K562 (cell line): ENCODE measurements around the gene CRK. TPM values are rescaled to one million over a fixed set of nuclear protein-coding genes. Genes with fewer than 3 reads are reported as not detected.

Experiments used
- CBX3 ChIP-seq, 2 experiments: IDR thresholded peaks; 1 replicate in 1 of 2; 2 replicates in 1 of 2; pipeline ENCODE4 v1.6.1; 2012; ENCODE audit warnings: inconsistent platforms in 2 of 2, low read length in 2 of 2, borderline replicate concordance in 1 of 2, control low read depth in 1 of 2
- CHD4 ChIP-seq: fragments of 200-600 bp; sonication (generic); IDR thresholded peaks from 3 replicates; pipeline ENCODE4 v1.6.1; 2012; ENCODE audit warnings: low read depth, mild to moderate bottlenecking, mixed read lengths, low read length, inconsistent platforms; ENCODE audit not compliant: insufficient read depth, insufficient replicate concordance, poor library complexity, severe bottlenecking
- FOXK1 ChIP-seq: sonication (generic); formaldehyde crosslinking; IDR thresholded peaks from 2 replicates; pipeline ENCODE4 v1.8.0; 2022; ENCODE audit warnings: missing genetic modification reagents, mild to moderate bottlenecking, borderline replicate concordance
- GTF2E2 ChIP-seq: fragments of 200-800 bp; sonication (Bioruptor generic); IDR thresholded peaks from 2 replicates; pipeline ENCODE4 v1.6.1; 2016; ENCODE audit warnings: missing genetic modification characterization, missing compliant biosample characterization
- KDM1A ChIP-seq, 2 experiments: fragments of 450-650 bp; IDR thresholded peaks; 2 replicates each; pipeline ENCODE4 v1.6.1; 2016; ENCODE audit warnings: mild to moderate bottlenecking in 2 of 2
- XRCC4 ChIP-seq: IDR thresholded peaks from one replicate; pipeline ENCODE4 v1.6.1; 2011; ENCODE audit not compliant: insufficient read depth, insufficient read length; ENCODE audit errors: extremely low read depth
- ZNF253 ChIP-seq: fragments of 250-450 bp; sonication (Bioruptor Pico); conservative IDR thresholded peaks from 2 replicates; pipeline ENCODE4 v1.6.1; 2021; ENCODE audit warnings: mild to moderate bottlenecking
- ZZZ3 ChIP-seq: fragments of 450-650 bp; IDR thresholded peaks from 2 replicates; pipeline ENCODE4 v1.6.1; 2016; ENCODE audit warnings: antibody characterized with exemption, mild to moderate bottlenecking, moderate library complexity
- polyA plus RNA-seq, 8 experiments: library from polyadenylated mRNA; depleted of rRNA in 4 of 8; stranded (reverse) in 5 of 8; unstranded in 3 of 8; fragments of >200 nt; fragmentation: Nextera tagmentation in 2 of 8; fragmentation: Illumina TruSeq in 1 of 8; extraction: Ambion mirVana in 2 of 8; extraction: Trizol in 1 of 8; gene quantifications; 2 replicates each; pipeline versions ENCODE4 v1.2.1 to v1.2.3, GENCODE V29; 2011 to 2014; ENCODE audit warnings: inconsistent platforms in 1 of 8, missing spikeins in 1 of 8
- total RNA-seq, 7 experiments: library from RNA; depleted of rRNA in 6 of 7; stranded (reverse); fragments of >200 nt in 6 of 7; fragmentation: Illumina TruSeq in 2 of 7; extraction: Trizol in 2 of 7; gene quantifications; 2 replicates each; pipeline versions ENCODE4 v1.2.1 to v1.2.3, GENCODE V29; 2011 to 2021; ENCODE audit warnings: low replicate concordance in 1 of 7
- TF ChIP-seq, protein P1 (sequence below): fragments of 450-650 bp; IDR thresholded peaks from 2 replicates; pipeline ENCODE4 v1.6.1; 2016; ENCODE audit warnings: mild to moderate bottlenecking, moderate library complexity
- TF ChIP-seq, protein P2 (sequence below), 2 experiments: fragments of 200-800 bp in 1 of 2; sonication (Bioruptor generic) in 1 of 2; sonication (generic) in 1 of 2; formaldehyde crosslinking in 1 of 2; IDR thresholded peaks in 1 of 2; conservative IDR thresholded peaks in 1 of 2; 2 replicates each; pipeline versions ENCODE4 v1.5.0 to v1.6.1; 2016 to 2020; ENCODE audit warnings: missing compliant biosample characterization in 1 of 2, missing genetic modification characterization in 1 of 2, missing genetic modification reagents in 1 of 2
- TF ChIP-seq, protein P3 (sequence below): sonication (generic); formaldehyde crosslinking; IDR thresholded peaks from 2 replicates; pipeline ENCODE4 v1.8.0; 2022; ENCODE audit warnings: missing genetic modification reagents, mild to moderate bottlenecking, borderline replicate concordance

The CRK gene
- total and polyA plus RNA-seq, 9 of the 15 experiments (the other 6 are each of a cell fraction or from before 2014, with no cell fraction given): 13.1 to 40.2 (median 26.1) TPM

GRCh38 chr17:1399679-1400512 lies 56.1 kb downstream of the CRK start, which contains the start of gene YWHAE (continued):
- TF ChIP-seq, protein P1, sequence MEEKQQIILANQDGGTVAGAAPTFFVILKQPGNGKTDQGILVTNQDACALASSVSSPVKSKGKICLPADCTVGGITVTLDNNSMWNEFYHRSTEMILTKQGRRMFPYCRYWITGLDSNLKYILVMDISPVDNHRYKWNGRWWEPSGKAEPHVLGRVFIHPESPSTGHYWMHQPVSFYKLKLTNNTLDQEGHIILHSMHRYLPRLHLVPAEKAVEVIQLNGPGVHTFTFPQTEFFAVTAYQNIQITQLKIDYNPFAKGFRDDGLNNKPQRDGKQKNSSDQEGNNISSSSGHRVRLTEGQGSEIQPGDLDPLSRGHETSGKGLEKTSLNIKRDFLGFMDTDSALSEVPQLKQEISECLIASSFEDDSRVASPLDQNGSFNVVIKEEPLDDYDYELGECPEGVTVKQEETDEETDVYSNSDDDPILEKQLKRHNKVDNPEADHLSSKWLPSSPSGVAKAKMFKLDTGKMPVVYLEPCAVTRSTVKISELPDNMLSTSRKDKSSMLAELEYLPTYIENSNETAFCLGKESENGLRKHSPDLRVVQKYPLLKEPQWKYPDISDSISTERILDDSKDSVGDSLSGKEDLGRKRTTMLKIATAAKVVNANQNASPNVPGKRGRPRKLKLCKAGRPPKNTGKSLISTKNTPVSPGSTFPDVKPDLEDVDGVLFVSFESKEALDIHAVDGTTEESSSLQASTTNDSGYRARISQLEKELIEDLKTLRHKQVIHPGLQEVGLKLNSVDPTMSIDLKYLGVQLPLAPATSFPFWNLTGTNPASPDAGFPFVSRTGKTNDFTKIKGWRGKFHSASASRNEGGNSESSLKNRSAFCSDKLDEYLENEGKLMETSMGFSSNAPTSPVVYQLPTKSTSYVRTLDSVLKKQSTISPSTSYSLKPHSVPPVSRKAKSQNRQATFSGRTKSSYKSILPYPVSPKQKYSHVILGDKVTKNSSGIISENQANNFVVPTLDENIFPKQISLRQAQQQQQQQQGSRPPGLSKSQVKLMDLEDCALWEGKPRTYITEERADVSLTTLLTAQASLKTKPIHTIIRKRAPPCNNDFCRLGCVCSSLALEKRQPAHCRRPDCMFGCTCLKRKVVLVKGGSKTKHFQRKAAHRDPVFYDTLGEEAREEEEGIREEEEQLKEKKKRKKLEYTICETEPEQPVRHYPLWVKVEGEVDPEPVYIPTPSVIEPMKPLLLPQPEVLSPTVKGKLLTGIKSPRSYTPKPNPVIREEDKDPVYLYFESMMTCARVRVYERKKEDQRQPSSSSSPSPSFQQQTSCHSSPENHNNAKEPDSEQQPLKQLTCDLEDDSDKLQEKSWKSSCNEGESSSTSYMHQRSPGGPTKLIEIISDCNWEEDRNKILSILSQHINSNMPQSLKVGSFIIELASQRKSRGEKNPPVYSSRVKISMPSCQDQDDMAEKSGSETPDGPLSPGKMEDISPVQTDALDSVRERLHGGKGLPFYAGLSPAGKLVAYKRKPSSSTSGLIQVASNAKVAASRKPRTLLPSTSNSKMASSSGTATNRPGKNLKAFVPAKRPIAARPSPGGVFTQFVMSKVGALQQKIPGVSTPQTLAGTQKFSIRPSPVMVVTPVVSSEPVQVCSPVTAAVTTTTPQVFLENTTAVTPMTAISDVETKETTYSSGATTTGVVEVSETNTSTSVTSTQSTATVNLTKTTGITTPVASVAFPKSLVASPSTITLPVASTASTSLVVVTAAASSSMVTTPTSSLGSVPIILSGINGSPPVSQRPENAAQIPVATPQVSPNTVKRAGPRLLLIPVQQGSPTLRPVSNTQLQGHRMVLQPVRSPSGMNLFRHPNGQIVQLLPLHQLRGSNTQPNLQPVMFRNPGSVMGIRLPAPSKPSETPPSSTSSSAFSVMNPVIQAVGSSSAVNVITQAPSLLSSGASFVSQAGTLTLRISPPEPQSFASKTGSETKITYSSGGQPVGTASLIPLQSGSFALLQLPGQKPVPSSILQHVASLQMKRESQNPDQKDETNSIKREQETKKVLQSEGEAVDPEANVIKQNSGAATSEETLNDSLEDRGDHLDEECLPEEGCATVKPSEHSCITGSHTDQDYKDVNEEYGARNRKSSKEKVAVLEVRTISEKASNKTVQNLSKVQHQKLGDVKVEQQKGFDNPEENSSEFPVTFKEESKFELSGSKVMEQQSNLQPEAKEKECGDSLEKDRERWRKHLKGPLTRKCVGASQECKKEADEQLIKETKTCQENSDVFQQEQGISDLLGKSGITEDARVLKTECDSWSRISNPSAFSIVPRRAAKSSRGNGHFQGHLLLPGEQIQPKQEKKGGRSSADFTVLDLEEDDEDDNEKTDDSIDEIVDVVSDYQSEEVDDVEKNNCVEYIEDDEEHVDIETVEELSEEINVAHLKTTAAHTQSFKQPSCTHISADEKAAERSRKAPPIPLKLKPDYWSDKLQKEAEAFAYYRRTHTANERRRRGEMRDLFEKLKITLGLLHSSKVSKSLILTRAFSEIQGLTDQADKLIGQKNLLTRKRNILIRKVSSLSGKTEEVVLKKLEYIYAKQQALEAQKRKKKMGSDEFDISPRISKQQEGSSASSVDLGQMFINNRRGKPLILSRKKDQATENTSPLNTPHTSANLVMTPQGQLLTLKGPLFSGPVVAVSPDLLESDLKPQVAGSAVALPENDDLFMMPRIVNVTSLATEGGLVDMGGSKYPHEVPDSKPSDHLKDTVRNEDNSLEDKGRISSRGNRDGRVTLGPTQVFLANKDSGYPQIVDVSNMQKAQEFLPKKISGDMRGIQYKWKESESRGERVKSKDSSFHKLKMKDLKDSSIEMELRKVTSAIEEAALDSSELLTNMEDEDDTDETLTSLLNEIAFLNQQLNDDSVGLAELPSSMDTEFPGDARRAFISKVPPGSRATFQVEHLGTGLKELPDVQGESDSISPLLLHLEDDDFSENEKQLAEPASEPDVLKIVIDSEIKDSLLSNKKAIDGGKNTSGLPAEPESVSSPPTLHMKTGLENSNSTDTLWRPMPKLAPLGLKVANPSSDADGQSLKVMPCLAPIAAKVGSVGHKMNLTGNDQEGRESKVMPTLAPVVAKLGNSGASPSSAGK: 0 out of 2 replicates have a peak, but pooled peaks have one; percentile 19
- TF ChIP-seq ZZZ3 (peak; percentile 98), ZNF253 (CRISPR knock-in tag) (no peak), CBX3 (IDR thresholded peaks at IDR 0.05; ENCODE audit: borderline replicate concordance in 1 of 2, low read length in 2 of 2) (0 out of 3 replicates have a peak, but pooled peaks of 1 of the 2 experiments have one; percentile 40), FOXK1 (CRISPR knock-in tag) (no peak), KDM1A (IDR thresholded peaks at IDR 0.05) (peak in 1 of 2 experiments; percentile 95; a peak in 2 of 4 replicates), GTF2E2 (tag) (peak; percentile 94), XRCC4 (no peak), CHD4 (no peak)
- TF ChIP-seq, protein P2, sequence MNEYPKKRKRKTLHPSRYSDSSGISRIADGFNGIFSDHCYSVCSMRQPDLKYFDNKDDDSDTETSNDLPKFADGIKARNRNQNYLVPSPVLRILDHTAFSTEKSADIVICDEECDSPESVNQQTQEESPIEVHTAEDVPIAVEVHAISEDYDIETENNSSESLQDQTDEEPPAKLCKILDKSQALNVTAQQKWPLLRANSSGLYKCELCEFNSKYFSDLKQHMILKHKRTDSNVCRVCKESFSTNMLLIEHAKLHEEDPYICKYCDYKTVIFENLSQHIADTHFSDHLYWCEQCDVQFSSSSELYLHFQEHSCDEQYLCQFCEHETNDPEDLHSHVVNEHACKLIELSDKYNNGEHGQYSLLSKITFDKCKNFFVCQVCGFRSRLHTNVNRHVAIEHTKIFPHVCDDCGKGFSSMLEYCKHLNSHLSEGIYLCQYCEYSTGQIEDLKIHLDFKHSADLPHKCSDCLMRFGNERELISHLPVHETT (CRISPR knock-in tag; conservative IDR thresholded peaks at IDR 0.05 in 1 of 2, IDR thresholded peaks at IDR 0.05 in 1 of 2): peak in 1 of 2 experiments; percentile 82; a peak in 2 of 4 replicates
- TF ChIP-seq, protein P3, sequence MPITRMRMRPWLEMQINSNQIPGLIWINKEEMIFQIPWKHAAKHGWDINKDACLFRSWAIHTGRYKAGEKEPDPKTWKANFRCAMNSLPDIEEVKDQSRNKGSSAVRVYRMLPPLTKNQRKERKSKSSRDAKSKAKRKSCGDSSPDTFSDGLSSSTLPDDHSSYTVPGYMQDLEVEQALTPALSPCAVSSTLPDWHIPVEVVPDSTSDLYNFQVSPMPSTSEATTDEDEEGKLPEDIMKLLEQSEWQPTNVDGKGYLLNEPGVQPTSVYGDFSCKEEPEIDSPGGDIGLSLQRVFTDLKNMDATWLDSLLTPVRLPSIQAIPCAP: no peak
